Stomach (tissue), 4 donors: ENCODE measurements around the gene TICRR.

Experiments
- POLR2A ChIP-seq, 4 donors: fragments of 450-650 bp; IDR thresholded peaks; one replicate each; pipeline ENCODE4 v1.6.1; 2016; ENCODE audit warnings: antibody characterized with exemption in 4 of 4, control low read depth in 2 of 4, mild to moderate bottlenecking in 1 of 4, moderate library complexity in 1 of 4
- TF ChIP-seq, protein P1 (sequence below), 7 experiments: fragments of 450-650 bp in 4 of 7; fragments of 200-600 bp in 3 of 7; sonication (generic) in 3 of 7; IDR thresholded peaks; one replicate each; pipeline ENCODE4 v1.5.1; 2016 to 2019; ENCODE audit warnings: antibody characterized with exemption in 7 of 7, control low read depth in 2 of 7, mild to moderate bottlenecking in 1 of 7

DNA sequence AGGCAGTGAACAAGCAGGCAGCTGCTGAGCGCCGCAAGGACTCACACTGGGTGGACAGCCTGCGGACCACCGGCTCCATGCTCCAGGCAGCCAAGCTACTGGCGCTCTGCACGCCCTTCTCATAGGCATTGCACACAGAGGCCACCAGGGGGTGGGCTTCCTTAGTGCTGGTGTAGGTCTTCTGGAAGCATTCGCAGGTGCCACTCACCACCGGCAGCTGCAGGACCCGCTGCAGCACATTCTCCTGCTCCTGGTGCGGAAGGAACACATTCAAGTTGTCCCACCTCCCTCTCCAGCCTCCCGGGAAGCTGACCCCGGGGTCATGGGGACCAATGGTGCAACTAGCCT is 97.9 kb downstream of the TICRR start:
- TF ChIP-seq, protein P1, sequence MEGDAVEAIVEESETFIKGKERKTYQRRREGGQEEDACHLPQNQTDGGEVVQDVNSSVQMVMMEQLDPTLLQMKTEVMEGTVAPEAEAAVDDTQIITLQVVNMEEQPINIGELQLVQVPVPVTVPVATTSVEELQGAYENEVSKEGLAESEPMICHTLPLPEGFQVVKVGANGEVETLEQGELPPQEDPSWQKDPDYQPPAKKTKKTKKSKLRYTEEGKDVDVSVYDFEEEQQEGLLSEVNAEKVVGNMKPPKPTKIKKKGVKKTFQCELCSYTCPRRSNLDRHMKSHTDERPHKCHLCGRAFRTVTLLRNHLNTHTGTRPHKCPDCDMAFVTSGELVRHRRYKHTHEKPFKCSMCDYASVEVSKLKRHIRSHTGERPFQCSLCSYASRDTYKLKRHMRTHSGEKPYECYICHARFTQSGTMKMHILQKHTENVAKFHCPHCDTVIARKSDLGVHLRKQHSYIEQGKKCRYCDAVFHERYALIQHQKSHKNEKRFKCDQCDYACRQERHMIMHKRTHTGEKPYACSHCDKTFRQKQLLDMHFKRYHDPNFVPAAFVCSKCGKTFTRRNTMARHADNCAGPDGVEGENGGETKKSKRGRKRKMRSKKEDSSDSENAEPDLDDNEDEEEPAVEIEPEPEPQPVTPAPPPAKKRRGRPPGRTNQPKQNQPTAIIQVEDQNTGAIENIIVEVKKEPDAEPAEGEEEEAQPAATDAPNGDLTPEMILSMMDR (IDR thresholded peaks at IDR 0.05) = peak in 4 of 7 experiments; percentile 14 to 29 (median 21)
- TF ChIP-seq POLR2A (IDR thresholded peaks at IDR 0.05) = no peak
